PC-3 (cell line): ENCODE results near the gene CAMTA1. TPM values are rescaled to one million over a fixed set of nuclear protein-coding genes. Genes with fewer than 3 reads are reported as not detected.
A peak's percentile ranks its signal among the peaks of the same experiment; 100 is the strongest.

Experiments
- ATAC-seq: fragments of 200-7000 bp; cut with Tn5 transposase; 2 replicates; pipeline ENCODE4 v1.9.1; 2020; ENCODE audit warnings: mild to moderate bottlenecking, moderate library complexity
- BruUV-seq: library from RNA; stranded (reverse); fragments of 400-500 nt; replicated peaks from 2 replicates; lab custom pipeline; 2021; lab: Mats Ljungman, UMichigan
- CTCF ChIA-PET: fragments of 300-600 bp; sonication (Branson Sonifier 250); formaldehyde crosslinking; loops from one replicate; lab custom pipeline; 2022; ENCODE audit warnings: antibody characterized with exemption; lab: Charles Lee
- POLR2A ChIA-PET: fragments of 300-600 bp; sonication (Branson Sonifier 250); formaldehyde crosslinking; loops from one replicate; lab custom pipeline; 2022; ENCODE audit warnings: antibody characterized with exemption; ENCODE audit not compliant: unreplicated experiment; lab: Charles Lee
- DNase-seq: peaks from one replicate; pipeline ENCODE4 v3.0.0-alpha.2; 2015
- H2AFZ ChIP-seq: fragments of 300-600 bp; sonication (generic); 2 replicates; pipeline ENCODE4 v1.6.0; 2016; ENCODE audit warnings: antibody characterized with exemption, low read length
- H3F3A ChIP-seq: fragments of 300-600 bp; sonication (generic); one replicate; pipeline ENCODE4 v1.6.0; 2017; ENCODE audit warnings: antibody characterized with exemption, low read length, control low read depth, mild to moderate bottlenecking; ENCODE audit not compliant: unreplicated experiment
- H3K27ac ChIP-seq: fragments of 300-600 bp; sonication (generic); 2 replicates; pipeline ENCODE4 v1.5.1; 2016; ENCODE audit warnings: mild to moderate bottlenecking, low read length
- H3K27me3 ChIP-seq: fragments of 300-600 bp; sonication (generic); 2 replicates; pipeline ENCODE4 v1.6.1; 2016; ENCODE audit warnings: low read length, mixed read lengths
- H3K36me3 ChIP-seq: fragments of 300-600 bp; sonication (generic); 2 replicates; pipeline ENCODE4 v1.6.1; 2016; ENCODE audit warnings: low read depth, mixed run types, low read length, mixed read lengths
- H3K4me1 ChIP-seq: fragments of 300-600 bp; sonication (generic); 2 replicates; pipeline ENCODE4 v1.5.1; 2016; ENCODE audit warnings: low read length; ENCODE audit not compliant: insufficient read depth
- H3K4me2 ChIP-seq: fragments of 300-600 bp; sonication (generic); 2 replicates; pipeline ENCODE4 v1.6.0; 2016; ENCODE audit warnings: low read length
- H3K4me3 ChIP-seq: fragments of 300-600 bp; sonication (generic); 2 replicates; pipeline ENCODE4 v1.5.1; 2016; ENCODE audit warnings: mild to moderate bottlenecking, low read length, mixed read lengths
- H3K79me2 ChIP-seq: fragments of 300-600 bp; sonication (generic); 2 replicates; pipeline ENCODE4 v1.6.1; 2017; ENCODE audit warnings: low read length, mixed read lengths
- H3K9ac ChIP-seq: fragments of 300-600 bp; sonication (generic); 2 replicates; pipeline ENCODE4 v1.6.0; 2016; ENCODE audit warnings: mild to moderate bottlenecking, low read length
- H3K9me2 ChIP-seq: fragments of 300-600 bp; sonication (generic); replicated peaks from 2 replicates; pipeline ENCODE4 v1.6.1; 2016; ENCODE audit warnings: mixed run types, low read length, mixed read lengths
- H3K9me3 ChIP-seq: fragments of 300-600 bp; sonication (generic); 2 replicates; pipeline ENCODE4 v1.6.1; 2016; ENCODE audit warnings: low read length, mixed read lengths
- H4K20me1 ChIP-seq: fragments of 300-600 bp; sonication (generic); 2 replicates; pipeline ENCODE4 v1.6.1; 2016; ENCODE audit warnings: low read length, mixed read lengths
- EZH2 ChIP-seq: fragments of 300-600 bp; sonication (generic); IDR thresholded peaks from one replicate; pipeline ENCODE4 v1.6.1; 2017; ENCODE audit warnings: antibody characterized with exemption, mild to moderate bottlenecking, low read length; ENCODE audit not compliant: unreplicated experiment
- EZH2phosphoT487 ChIP-seq: fragments of 300-600 bp; sonication (generic); IDR thresholded peaks from 2 replicates; pipeline ENCODE4 v1.6.1; 2018; ENCODE audit warnings: mild to moderate bottlenecking, antibody characterized with exemption, low read length, borderline replicate concordance
- intact Hi-C: fragments of 100-400 bp; cut with micrococcal nuclease; formaldehyde crosslinking; loops from 2 replicates; pipeline ENCODE4 v1.9.0; 2023
- total RNA-seq: library from RNA; depleted of rRNA; stranded (reverse); fragments of >200 nt; gene quantifications from 2 replicates; pipeline ENCODE4 v1.2.3, GENCODE V29; 2014
- TF ChIP-seq, protein P1 (sequence below): fragments of 300-600 bp; sonication (generic); conservative IDR thresholded peaks from 2 replicates; pipeline ENCODE4 v1.5.1; 2017; ENCODE audit warnings: antibody characterized with exemption, low read depth, mild to moderate bottlenecking, low read length

CAMTA1 gene
- total RNA-seq, 1 experiment from 2014 or later, result 40.8 TPM

DNA sequence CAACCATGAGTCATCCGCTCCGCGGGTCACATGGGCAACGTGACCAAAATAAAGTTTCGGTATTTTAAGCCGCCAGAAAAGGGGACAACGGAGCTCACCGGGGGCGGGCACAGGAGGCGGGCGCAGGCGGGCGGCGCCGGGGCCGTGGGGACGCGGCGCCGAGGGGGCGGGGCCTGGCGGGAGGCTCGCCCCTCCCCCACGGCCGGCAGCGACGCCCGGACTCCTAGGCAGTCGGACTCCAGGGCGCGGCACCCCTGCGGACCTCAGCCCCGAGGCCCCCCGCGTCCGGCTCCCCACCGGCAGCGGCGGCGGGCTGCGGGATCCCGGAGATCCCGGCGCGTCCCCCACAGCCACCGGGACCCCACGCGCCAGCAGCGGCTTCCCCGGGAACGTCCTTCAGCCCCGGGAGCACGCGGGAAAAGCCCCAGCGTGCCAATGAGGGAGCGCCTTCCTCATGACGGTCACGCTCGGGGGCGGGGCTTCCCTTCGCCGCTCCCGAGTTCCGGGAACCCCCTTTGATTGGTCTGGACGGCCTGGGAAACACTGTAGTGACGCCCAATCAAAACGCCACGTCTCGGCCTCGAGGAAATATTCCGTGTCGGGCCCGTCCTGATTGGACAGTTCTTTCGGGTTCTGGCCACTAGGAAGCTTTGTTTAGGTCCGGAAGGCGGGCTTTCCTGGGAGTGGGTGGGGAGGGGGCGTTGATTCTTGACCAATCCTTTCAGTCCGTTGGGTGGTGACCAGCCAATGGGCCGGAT lies 515 bp upstream of the CAMTA1 start:
- Histone ChIP-seq H3K4me2 (peak overlapping the region; percentile 85), H3K36me3 (no peaks in the 10 kb centered on the region), H3K27me3 (no peaks in the 10 kb centered on the region), H3K9me2 (no peaks in the 10 kb centered on the region), H3K79me2 (peaks cover 39% of the 10 kb centered on the region), H3K9me3 (no peaks in the 10 kb centered on the region), H4K20me1 (peaks cover 27% of the 10 kb centered on the region; the same call in 1 of the 2 replicates), H2AFZ (peak overlapping the region; percentile 78), H3K9ac (peak overlapping the region; percentile 87), H3K4me1 (peaks cover 21% of the 10 kb centered on the region; the same call in 1 of the 2 replicates), H3F3A (no peaks in the 10 kb centered on the region), H3K27ac (peak overlapping the region; percentile 75), H3K4me3 (peak overlapping the region; percentile 68)
- ChIA-PET POLR2A (interaction anchor here (0.5 to 0.7 kb wide), 10 partner anchors 16 to 964 kb away, joined by 3 to 14 read pairs (median 4); no protein-coding TSS in a partner anchor), CTCF (interaction anchor here (0.9 to 2.0 kb wide), 3 partner anchors 63 to 83 kb away, joined by 4 to 6 read pairs (median 6); partner anchors contain the start of gene DNAJC11)
- TF ChIP-seq EZH2phosphoT487, result no peak
- TF ChIP-seq, protein P1, sequence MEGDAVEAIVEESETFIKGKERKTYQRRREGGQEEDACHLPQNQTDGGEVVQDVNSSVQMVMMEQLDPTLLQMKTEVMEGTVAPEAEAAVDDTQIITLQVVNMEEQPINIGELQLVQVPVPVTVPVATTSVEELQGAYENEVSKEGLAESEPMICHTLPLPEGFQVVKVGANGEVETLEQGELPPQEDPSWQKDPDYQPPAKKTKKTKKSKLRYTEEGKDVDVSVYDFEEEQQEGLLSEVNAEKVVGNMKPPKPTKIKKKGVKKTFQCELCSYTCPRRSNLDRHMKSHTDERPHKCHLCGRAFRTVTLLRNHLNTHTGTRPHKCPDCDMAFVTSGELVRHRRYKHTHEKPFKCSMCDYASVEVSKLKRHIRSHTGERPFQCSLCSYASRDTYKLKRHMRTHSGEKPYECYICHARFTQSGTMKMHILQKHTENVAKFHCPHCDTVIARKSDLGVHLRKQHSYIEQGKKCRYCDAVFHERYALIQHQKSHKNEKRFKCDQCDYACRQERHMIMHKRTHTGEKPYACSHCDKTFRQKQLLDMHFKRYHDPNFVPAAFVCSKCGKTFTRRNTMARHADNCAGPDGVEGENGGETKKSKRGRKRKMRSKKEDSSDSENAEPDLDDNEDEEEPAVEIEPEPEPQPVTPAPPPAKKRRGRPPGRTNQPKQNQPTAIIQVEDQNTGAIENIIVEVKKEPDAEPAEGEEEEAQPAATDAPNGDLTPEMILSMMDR, result no peak
- no peak for TF ChIP-seq EZH2
- intact Hi-C loops, result loop anchor here (1.0 to 2.0 kb wide), 3 partner anchors 64 to 172 kb away; partner anchors contain the start of genes DNAJC11 and PHF13
- ATAC-seq (peak; percentile 85), DNase-seq (peak; percentile 100)
- BruUV-seq, result no TSS peak

DNA sequence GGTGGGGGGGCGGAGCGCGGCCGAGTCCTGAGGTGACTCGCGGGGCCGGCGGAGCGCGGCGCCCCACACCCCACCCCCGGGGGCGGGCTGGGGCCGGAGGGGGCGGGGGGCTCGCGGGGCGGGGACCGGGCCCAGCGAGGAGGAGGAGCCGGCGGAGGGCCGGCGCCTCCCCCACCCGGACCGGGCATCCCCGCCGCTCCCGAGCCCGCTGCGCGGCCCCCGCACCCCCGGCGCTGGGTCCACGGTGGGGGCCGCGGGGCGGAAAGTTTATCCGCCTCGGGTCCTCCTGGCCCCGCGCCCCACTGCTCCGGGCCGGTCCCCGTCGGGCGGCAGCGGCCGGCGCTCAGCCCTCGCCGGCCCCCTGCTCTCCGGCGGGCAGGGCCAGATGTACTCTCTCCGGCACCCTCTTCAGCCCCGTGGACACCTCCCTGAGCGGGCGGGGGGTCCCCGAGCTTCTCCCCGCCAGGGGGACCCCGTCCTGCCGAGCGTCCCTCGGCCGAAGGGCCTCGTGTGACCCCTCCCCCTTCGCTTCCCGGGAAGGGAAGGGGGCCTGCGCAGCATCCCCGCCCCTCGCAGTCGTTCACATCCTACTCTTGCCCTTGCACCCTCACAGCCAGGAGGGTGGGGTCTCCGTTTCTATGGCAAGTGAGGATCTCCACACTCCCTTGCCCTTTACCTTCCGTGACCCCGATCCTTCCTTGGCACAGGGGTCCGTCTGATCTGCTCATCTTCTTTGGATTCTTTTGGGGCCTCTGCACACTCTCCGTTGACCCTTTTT lies 663 bp downstream of the CAMTA1 start:
- Histone ChIP-seq H3K36me3 (no peaks in the 10 kb centered on the region), H3K27me3 (no peaks in the 10 kb centered on the region), H3K4me1 (peaks cover 21% of the 10 kb centered on the region; the same call in 1 of the 2 replicates), H2AFZ (peak overlapping the region; percentile 76), H3K27ac (no peak overlapping the region), H3K4me3 (peak overlapping the region; percentile 84), H3K9me2 (no peaks in the 10 kb centered on the region), H3K9ac (peak overlapping the region; percentile 66), H3F3A (no peaks in the 10 kb centered on the region), H4K20me1 (peaks cover 27% of the 10 kb centered on the region; the same call in 1 of the 2 replicates), H3K4me2 (peak overlapping the region; percentile 98), H3K79me2 (peaks cover 50% of the 10 kb centered on the region), H3K9me3 (no peaks in the 10 kb centered on the region)
- peak; percentile 47 for DNase-seq
- CTCF ChIA-PET, result interaction anchor here (0.5 kb wide), 1 partner anchor 66 kb away, joined by 4 read pairs; no protein-coding TSS in a partner anchor
- intact Hi-C loops, result loop anchor here (2.0 kb wide), 2 partner anchors 85 to 173 kb away; partner anchors contain the start of genes DNAJC11 and PHF13
- no TSS peak for BruUV-seq
- TF ChIP-seq, protein P1, result peak; percentile 21; the same call in 1 of the 2 replicates
- TF ChIP-seq EZH2 (no peak), EZH2phosphoT487 (no peak)
- POLR2A ChIA-PET, result interaction anchor here (0.5 kb wide), 1 partner anchor 63 kb away, joined by 3 read pairs; no protein-coding TSS in a partner anchor
- no peak for ATAC-seq
